Spleen (tissue), 7 donors: Measurements from ENCODE around the gene PTPRG.

Experiments
- POLR2A ChIP-seq, 3 donors: fragments of 450-650 bp; IDR thresholded peaks; one replicate each; pipeline ENCODE4 v1.5.1; 2017; ENCODE audit warnings: antibody characterized with exemption in 3 of 3, mild to moderate bottlenecking in 1 of 3
- TF ChIP-seq, protein P1 (sequence below), 11 experiments: fragments of 200-600 bp in 7 of 11; fragments of 450-650 bp in 4 of 11; sonication (generic) in 4 of 11; IDR thresholded peaks in 8 of 11; conservative IDR thresholded peaks in 3 of 11; 1 replicate in 7 of 11; 2 replicates in 4 of 11; pipeline versions ENCODE4 v1.4.0 to v1.8.0; 2016 to 2021; ENCODE audit warnings: antibody characterized with exemption in 11 of 11, inconsistent platforms in 4 of 11, mild to moderate bottlenecking in 1 of 11
- donor health status: DM: no; HTN: no; CAD: no; lungs with moderate emphysema.
- donor health status: DM: no; HTN: no; CAD: no.
- donor health status: DM: no; HTN: no; CAD: no.

DNA sequence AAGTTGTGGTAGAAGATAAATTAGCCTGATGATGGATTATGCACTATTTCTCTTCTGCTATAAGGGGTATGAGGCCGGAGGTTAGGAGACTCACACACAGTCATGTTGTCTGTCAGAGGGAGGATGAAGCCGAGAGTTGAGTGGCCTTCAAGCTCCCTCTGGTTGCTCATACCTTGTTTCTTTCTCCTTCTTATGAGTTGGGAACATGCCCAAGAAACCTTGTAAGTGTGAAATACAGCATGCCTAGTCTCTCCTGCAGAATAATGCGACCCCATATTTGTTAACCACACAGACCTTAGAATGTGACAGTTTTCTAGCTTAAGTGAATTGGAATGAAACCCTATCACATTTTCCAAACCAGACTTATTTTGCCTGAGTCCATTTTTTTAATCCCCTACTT lies 366.7 kb downstream of the PTPRG start:
- TF ChIP-seq, protein P1, sequence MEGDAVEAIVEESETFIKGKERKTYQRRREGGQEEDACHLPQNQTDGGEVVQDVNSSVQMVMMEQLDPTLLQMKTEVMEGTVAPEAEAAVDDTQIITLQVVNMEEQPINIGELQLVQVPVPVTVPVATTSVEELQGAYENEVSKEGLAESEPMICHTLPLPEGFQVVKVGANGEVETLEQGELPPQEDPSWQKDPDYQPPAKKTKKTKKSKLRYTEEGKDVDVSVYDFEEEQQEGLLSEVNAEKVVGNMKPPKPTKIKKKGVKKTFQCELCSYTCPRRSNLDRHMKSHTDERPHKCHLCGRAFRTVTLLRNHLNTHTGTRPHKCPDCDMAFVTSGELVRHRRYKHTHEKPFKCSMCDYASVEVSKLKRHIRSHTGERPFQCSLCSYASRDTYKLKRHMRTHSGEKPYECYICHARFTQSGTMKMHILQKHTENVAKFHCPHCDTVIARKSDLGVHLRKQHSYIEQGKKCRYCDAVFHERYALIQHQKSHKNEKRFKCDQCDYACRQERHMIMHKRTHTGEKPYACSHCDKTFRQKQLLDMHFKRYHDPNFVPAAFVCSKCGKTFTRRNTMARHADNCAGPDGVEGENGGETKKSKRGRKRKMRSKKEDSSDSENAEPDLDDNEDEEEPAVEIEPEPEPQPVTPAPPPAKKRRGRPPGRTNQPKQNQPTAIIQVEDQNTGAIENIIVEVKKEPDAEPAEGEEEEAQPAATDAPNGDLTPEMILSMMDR (IDR thresholded peaks at IDR 0.05 in 8 of 11, conservative IDR thresholded peaks at IDR 0.05 in 3 of 11), result no peak
- no peak for TF ChIP-seq POLR2A (IDR thresholded peaks at IDR 0.05)
